Left lobe of liver (tissue), 2 donors: ENCODE measurements around the gene NCDN. TPM values are rescaled to one million over a fixed set of nuclear protein-coding genes. Genes with fewer than 3 reads are reported as not detected.
A peak's percentile ranks its signal among the peaks of the same experiment; 100 is the strongest.

ENCODE experiments used
- ATAC-seq: fragments of 200-7000 bp; cut with Tn5 transposase; one replicate; pipeline ENCODE4 v1.9.1; 2020; ENCODE audit warnings: mild to moderate bottlenecking, moderate library complexity
- DNase-seq: peaks from one replicate; pipeline ENCODE4 v3.0.0-alpha.2; 2020; ENCODE audit warnings: low spot score
- total RNA-seq: library from RNA; stranded (reverse); gene quantifications from one replicate; pipeline ENCODE4 v1.2.1, GENCODE V29; 2021
- donor health status: DM: no; HTN: no; CAD: no; lungs with moderate emphysema.
- donor health status: DM: no; HTN: yes; CAD: no.

NCDN gene, protein sequence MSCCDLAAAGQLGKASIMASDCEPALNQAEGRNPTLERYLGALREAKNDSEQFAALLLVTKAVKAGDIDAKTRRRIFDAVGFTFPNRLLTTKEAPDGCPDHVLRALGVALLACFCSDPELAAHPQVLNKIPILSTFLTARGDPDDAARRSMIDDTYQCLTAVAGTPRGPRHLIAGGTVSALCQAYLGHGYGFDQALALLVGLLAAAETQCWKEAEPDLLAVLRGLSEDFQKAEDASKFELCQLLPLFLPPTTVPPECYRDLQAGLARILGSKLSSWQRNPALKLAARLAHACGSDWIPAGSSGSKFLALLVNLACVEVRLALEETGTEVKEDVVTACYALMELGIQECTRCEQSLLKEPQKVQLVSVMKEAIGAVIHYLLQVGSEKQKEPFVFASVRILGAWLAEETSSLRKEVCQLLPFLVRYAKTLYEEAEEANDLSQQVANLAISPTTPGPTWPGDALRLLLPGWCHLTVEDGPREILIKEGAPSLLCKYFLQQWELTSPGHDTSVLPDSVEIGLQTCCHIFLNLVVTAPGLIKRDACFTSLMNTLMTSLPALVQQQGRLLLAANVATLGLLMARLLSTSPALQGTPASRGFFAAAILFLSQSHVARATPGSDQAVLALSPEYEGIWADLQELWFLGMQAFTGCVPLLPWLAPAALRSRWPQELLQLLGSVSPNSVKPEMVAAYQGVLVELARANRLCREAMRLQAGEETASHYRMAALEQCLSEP
- 7.0 TPM for total RNA-seq

DNA sequence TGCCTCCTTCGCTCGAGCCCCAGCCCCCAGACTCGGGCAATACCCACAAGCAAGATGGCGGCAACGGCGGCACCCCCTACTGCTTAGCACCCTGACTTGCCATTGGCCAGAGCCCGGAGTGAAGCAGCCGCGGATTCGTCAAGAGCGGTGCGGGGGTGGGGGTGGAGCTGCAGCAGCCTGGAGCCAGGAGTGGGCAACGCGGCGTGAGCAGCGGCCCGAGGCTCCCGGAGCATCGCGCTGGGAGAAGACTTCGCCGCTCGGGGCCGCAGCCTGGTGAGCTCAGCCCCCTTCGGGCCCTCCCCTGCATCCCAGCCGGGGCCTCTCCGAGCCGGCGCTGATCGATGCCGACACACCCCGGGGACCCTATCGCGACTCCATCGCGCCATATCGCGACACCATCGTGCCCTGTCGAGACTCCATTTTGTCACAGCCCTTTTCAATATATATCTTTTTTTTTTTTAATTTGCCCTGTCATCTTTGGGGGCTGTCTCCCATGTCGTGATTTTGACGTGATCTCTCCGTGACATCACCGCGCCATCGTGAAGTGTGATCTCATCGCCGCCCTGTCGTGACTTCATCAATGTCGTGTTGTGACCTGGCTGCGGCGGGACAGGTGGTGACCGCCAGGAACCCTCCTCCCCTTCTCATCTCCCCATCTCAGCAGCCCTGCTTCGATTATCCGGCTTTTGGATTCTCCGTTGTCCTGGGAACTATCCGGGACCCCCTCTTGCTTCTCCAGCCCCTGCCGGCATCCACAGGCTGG, at the start of gene NCDN:
Gene NCDN (plus strand): TSS at position 189 of the 763 bp plus-strand sequence. CDS start 392 bp downstream, at position 581.
- peak; percentile 82 for ATAC-seq
- peak; percentile 96 for DNase-seq

DNA sequence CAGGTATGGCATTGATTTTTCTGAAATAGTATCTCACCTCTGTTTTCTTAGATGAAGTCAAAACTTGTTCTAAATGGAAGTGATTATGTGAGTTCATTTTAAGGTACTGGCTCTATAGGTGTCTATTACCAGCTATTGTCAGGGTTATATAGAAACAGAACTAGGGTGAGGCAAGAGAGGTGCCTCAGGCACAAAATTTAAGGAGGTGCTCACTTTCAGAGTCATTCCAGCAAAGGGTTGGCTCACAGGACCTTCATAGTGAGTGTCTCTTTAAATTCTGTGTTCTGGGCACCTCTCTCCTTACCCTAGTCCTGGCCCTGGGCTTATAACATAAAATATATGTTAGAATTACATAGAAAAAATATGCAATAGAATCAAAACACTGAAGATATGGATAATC, 49.7 kb upstream of the NCDN start:
- DNase-seq, result no peak

GRCh38 chr1:35509558-35509957, 48.0 kb upstream of the NCDN start:
- DNase-seq (no peak), ATAC-seq (peak; percentile 53)

More for the DNA sequence above, 49.7 kb upstream of the NCDN start:
- no peak for ATAC-seq

- DNase-seq (no peak), ATAC-seq (no peak)
These were observed 46.3 kb upstream of the NCDN start for GRCh38 chr1:35511305-35511704.

- ATAC-seq (no peak), DNase-seq (no peak)
These were observed 39.4 kb upstream of the NCDN start for GRCh38 chr1:35518183-35518582.

- no peak for ATAC-seq
- DNase-seq, result no peak
These were observed 38.2 kb upstream of the NCDN start for GRCh38 chr1:35519432-35519831.

DNA sequence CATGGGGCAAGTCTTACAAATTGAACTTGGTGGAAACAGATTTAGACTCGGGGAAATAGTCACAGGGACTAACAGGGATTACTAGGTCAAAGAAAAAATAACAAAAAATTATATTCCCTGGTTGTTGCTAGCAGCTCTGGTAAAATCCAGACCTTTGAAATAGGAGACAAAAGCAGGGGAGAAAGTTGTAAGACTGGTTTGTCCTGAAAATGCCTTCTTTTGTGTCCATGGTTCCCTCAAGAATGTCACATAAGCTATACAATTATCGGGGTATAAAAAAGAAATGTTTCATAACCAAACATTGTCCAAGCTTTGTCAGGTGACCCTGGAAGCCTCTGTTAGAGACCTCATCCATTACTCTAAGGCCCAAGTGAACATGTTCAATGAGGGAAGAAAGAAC, 33.5 kb upstream of the NCDN start:
- no peak for ATAC-seq
- no peak for DNase-seq

DNA sequence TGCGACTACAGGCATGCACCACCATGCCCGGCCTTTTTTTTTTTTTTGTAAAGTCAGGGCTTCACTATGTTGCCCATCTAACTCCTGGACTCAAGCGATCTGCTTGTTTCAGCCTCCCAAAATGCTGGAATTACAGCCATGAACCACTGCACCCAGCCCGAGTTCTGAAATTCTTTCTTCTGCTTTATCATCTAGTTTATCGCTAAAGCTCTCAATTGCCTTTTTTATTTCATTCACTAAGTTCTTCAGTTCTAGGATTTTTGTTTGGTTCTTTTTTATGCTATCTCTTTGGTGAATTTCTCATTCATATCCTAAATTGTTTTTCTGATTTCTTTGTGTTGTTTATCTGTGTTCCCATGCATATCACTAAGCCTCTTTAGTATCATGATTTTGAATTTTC, 27.4 kb upstream of the NCDN start:
- no peak for DNase-seq
- ATAC-seq, result no peak

DNA sequence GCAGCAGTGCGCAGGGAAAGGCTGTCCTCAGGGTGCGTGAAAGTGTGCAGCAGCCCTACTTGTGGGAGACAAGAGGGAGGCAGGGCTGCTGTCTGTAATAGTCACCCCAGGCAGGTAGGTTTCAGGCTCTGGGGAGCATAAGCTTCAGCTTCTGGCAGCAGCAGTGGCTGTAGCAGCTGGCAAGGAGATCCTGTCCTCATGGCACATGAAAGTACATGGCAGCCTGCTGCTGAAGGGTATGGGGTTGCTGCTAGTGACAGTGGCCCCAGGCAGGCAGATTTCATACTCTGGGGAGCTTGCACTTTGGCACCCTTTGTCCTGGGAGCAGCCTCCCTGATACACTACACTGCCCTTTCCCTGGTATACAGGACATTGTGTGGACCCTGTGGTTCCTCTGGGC, 26.7 kb upstream of the NCDN start:
- no peak for ATAC-seq
- DNase-seq, result no peak

- DNase-seq (no peak), ATAC-seq (no peak)
These were observed 26.2 kb upstream of the NCDN start for GRCh38 chr1:35531368-35531767.

GRCh38 chr1:35532497-35533223, 24.9 kb upstream of the NCDN start:
- DNase-seq (no peak), ATAC-seq (no peak)

DNA sequence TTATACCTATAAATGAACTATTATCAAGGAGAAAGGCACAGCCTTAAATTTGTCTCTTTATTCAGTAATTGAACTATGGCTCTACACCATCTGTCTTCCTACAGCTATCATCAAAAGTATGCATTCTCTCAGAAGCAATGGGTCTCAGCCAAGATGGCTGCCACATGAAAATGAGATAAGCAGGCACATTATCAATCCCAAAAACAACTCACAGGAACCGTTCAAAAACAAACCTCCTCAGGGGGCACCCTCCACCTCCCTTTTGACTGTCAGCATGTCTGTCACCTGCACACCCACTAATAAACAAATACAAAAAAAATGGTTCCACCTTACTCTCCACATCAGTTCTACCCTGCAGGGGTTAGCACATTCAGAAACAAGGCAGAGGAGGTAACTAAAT, 24.0 kb upstream of the NCDN start:
- ATAC-seq (no peak), DNase-seq (no peak)

DNA sequence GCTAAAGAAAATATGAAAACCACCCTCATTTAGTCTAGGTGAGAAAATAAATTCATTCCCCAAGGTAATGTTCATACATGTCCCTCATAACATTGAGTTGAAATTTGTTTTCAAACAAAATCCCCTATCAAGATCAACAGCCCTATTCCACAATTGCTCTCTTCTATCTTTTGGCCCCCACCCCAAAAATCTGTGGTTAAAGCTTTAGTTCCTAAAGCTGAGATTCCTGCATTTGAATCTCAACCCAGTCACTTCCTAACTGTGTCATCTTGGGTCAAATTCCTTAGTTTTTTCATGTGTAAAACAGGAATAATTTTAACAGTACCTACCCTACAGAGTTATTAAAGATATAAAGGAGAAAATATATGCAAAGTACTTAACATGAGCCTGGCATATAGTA, 22.4 kb upstream of the NCDN start:
- ATAC-seq, result no peak
- DNase-seq, result no peak

DNA sequence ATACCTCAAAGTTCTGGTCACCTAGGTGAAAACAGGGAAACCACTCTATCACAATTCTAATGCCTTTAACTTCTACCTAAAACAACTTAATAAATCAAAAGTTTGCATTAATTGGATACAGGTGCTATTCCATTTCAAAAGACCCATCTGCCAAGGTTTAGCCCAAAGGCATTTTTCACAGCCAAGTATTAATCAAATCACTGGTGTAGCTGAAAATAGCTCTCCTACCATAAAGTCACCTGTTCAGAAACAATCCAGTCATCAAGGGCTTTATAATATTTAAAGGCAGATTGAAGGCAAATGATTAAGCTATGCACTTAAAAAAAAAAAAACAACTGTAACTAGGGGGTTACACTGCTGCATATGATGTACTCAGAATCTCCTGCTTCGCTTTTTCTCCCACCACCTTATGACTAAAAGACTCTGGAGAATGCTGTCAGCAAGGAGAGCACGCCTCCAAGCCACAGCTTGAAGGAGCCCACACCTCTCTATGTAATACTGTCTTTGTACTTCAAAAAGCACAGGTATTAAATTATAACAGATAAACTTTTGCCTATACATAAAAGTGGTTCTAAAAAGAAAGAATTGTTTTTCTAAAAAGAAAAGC, 20.9 kb upstream of the NCDN start:
- DNase-seq, result no peak
- no peak for ATAC-seq

DNA sequence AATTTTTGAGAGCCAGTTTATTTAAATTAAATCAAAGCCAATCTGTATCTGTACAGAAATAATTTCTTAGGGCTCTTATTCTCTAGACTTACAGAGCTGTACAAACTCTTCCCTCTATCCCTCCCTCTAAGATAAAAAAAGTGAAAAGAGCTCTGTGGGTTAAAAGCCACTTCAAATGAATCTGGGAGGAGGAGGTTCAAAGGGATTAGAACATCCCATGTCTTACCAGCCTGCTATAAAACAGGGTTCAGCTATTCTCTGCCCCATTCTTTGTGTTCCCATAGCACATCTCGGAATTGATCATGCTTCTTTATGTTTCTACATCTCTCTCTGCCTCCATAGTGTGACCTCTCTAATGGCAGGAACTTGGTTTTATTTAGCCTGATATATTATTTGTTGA, 19.8 kb upstream of the NCDN start:
- ATAC-seq, result no peak

GRCh38 chr1:35539073-35539823, 18.4 kb upstream of the NCDN start:
- DNase-seq (no peak), ATAC-seq (peak; percentile 61)

More for the DNA sequence above, 19.8 kb upstream of the NCDN start:
- no peak for DNase-seq

DNA sequence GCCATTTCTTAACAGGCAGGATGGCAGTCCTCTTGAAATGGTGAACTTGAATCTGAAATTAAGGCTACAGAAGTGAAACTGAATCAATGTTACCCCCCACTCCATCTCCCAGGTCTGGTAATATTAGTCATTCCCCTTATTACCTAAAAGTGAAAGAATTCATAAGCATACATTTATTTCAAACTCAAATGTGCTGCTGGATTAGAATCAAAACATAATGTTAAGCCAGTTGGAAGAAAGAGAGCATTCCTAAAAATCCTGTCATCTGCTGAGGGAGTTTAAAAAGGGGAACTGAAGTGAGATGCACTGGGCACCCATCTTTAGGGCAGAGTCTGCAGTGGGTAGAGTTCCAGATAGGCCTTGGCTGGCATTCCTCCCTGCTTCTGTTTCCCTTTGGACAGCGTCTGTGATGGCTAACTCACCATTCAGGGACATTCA, 17.8 kb upstream of the NCDN start:
- ATAC-seq, result peak; percentile 68
- DNase-seq, result no peak

GRCh38 chr1:35544976-35545375, 12.6 kb upstream of the NCDN start:
- no peak for DNase-seq

DNA sequence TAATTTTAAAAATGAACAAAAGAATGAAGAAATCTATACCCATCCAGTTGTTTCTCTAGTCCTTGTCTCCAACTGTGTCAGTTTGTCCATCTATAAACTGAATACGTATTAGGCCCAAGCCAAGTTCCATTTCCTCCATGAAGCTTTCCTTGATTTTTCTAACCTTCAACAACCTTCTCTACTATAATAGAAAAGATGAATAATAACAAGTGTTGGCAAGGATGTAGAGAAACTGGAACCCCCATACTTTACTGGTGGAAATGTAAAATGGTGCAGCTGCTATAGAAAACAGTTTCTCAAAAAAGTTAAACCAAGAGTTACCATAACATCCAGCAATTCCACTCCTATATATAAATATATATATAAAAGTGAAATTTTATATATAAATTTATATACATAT, 11.0 kb upstream of the NCDN start:
- no peak for DNase-seq

More at GRCh38 chr1:35544976-35545375, 12.6 kb upstream of the NCDN start:
- ATAC-seq, result peak; percentile 88

DNA sequence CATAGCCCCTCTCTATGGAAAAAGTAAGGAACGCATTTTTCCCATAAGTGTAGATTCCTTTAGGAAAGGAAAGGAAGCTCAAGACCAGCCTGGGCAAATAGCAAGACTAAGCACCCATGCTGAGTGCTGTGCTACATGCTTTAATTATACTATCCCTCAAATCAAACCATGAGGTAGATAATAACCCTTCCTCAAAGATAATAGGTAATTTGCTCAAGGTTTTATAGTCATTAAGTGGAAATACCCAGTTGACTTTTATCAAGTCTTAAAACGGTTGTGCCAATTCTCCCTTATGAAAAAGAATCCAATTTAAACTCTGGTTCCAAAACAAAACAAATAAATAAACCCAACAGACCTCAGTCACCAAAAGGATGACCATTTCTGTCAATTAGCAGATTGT, 3.7 kb upstream of the NCDN start:
- DNase-seq (no peak), ATAC-seq (no peak)

More for the DNA sequence above, 11.0 kb upstream of the NCDN start:
- ATAC-seq, result no peak
